H9 (cell line): ENCODE measurements around the gene BLOC1S3. TPM values are rescaled to one million over a fixed set of nuclear protein-coding genes. Genes with fewer than 3 reads are reported as not detected.

Experiments used
- DNase-seq: peaks from one replicate; pipeline ENCODE4 v3.0.0-alpha.2; 2017
- H2AFZ ChIP-seq: one replicate; pipeline ENCODE4 v1.6.1; 2013; ENCODE audit warnings: mild to moderate bottlenecking, low read length, control low read depth, moderate library complexity
- H2AK5ac ChIP-seq: 2 replicates; pipeline ENCODE4 v1.6.1; 2013; ENCODE audit warnings: low read length, control low read depth, mixed read lengths; ENCODE audit not compliant: insufficient read length
- H2BK120ac ChIP-seq: one replicate; pipeline ENCODE4 v1.6.1; 2013; ENCODE audit warnings: low read depth, mild to moderate bottlenecking, low read length, control low read depth, inconsistent platforms; ENCODE audit not compliant: poor library complexity, severe bottlenecking
- H2BK12ac ChIP-seq: 2 replicates; pipeline ENCODE4 v1.6.1; 2013; ENCODE audit warnings: low read length, control low read depth, mixed read lengths, low read depth; ENCODE audit not compliant: insufficient read length
- H2BK15ac ChIP-seq: 2 replicates; pipeline ENCODE4 v1.6.1; 2013; ENCODE audit warnings: low read depth, low read length, control low read depth
- H2BK20ac ChIP-seq: one replicate; pipeline ENCODE4 v1.6.1; 2013; ENCODE audit warnings: low read depth, mild to moderate bottlenecking, low read length, control low read depth, inconsistent platforms; ENCODE audit not compliant: poor library complexity, severe bottlenecking
- H2BK5ac ChIP-seq: 2 replicates; pipeline ENCODE4 v1.6.1; 2013; ENCODE audit warnings: low read length, control low read depth, mixed read lengths; ENCODE audit not compliant: insufficient read length
- H3K14ac ChIP-seq: 2 replicates; pipeline ENCODE4 v1.6.1; 2013; ENCODE audit warnings: low read length, control low read depth; ENCODE audit not compliant: insufficient read depth
- H3K18ac ChIP-seq: 2 replicates; pipeline ENCODE4 v1.6.1; 2013; ENCODE audit warnings: low read depth, mild to moderate bottlenecking, mixed read lengths, low read length, control low read depth; ENCODE audit not compliant: insufficient read length
- H3K23ac ChIP-seq: 2 replicates; pipeline ENCODE4 v1.6.1; 2013; ENCODE audit warnings: low read length, control low read depth, mixed read lengths, low read depth; ENCODE audit not compliant: insufficient read length
- H3K23me2 ChIP-seq: 2 replicates; pipeline ENCODE4 v1.6.1; 2013; ENCODE audit warnings: low read depth, mild to moderate bottlenecking, mixed read lengths, low read length, control low read depth; ENCODE audit not compliant: insufficient read length, poor library complexity, severe bottlenecking
- H3K27ac ChIP-seq: 2 replicates; pipeline ENCODE4 v1.5.1; 2013; ENCODE audit warnings: low read length, control low read depth, mixed read lengths, low read depth; ENCODE audit not compliant: insufficient read length
- H3K27me3 ChIP-seq: 2 replicates; pipeline ENCODE4 v1.6.1; 2013; ENCODE audit warnings: low read length, control low read depth, inconsistent platforms; ENCODE audit not compliant: insufficient read depth
- H3K4ac ChIP-seq: 2 replicates; pipeline ENCODE4 v1.6.1; 2013; ENCODE audit warnings: low read depth, mild to moderate bottlenecking, control low read depth, inconsistent platforms, low read length, moderate library complexity
- H3K4me1 ChIP-seq: 2 replicates; pipeline ENCODE4 v1.6.1; 2013; ENCODE audit warnings: low read length, control low read depth, inconsistent platforms; ENCODE audit not compliant: insufficient read depth
- H3K4me2 ChIP-seq: 2 replicates; pipeline ENCODE4 v1.6.1; 2013; ENCODE audit warnings: low read length, control low read depth, mixed read lengths; ENCODE audit not compliant: insufficient read length, insufficient read depth
- H3K56ac ChIP-seq: 2 replicates; pipeline ENCODE4 v1.6.1; 2013; ENCODE audit warnings: low read depth, mild to moderate bottlenecking, mixed read lengths, low read length, control low read depth; ENCODE audit not compliant: insufficient read length
- H3K79me1 ChIP-seq: 2 replicates; pipeline ENCODE4 v1.6.1; 2013; ENCODE audit warnings: low read depth, mild to moderate bottlenecking, moderate library complexity, low read length, control low read depth, inconsistent platforms; ENCODE audit not compliant: insufficient read depth, poor library complexity, severe bottlenecking
- H3K79me2 ChIP-seq: 2 replicates; pipeline ENCODE4 v1.6.1; 2013; ENCODE audit warnings: low read length, control low read depth, inconsistent platforms; ENCODE audit not compliant: insufficient read depth
- H3K9ac ChIP-seq: 2 replicates; pipeline ENCODE4 v1.6.1; 2013; ENCODE audit warnings: low read length, control low read depth, mixed read lengths; ENCODE audit not compliant: insufficient read length; ENCODE audit errors: extremely low read depth
- H3K9me3 ChIP-seq: one replicate; pipeline ENCODE4 v1.6.1; 2013; ENCODE audit warnings: low read depth, low read length, inconsistent platforms; ENCODE audit not compliant: control insufficient read depth
- H3T11ph ChIP-seq: one replicate; pipeline ENCODE4 v1.6.1; 2013; ENCODE audit warnings: mild to moderate bottlenecking, low read length, control low read depth, inconsistent platforms
- H4K20me1 ChIP-seq: one replicate; pipeline ENCODE4 v1.6.1; 2013; ENCODE audit not compliant: control insufficient read depth, insufficient read length, insufficient read depth
- H4K5ac ChIP-seq: 2 replicates; pipeline ENCODE4 v1.6.1; 2013; ENCODE audit warnings: low read depth, mild to moderate bottlenecking, mixed read lengths, low read length, control low read depth; ENCODE audit not compliant: insufficient read length
- H4K8ac ChIP-seq: replicated peaks from 2 replicates; pipeline ENCODE4 v1.6.1; 2013; ENCODE audit warnings: low read length, control low read depth, mixed read lengths, low read depth; ENCODE audit not compliant: insufficient read length
- H4K91ac ChIP-seq: 2 replicates; pipeline ENCODE4 v1.6.1; 2013; ENCODE audit warnings: low read depth, mild to moderate bottlenecking, moderate library complexity, mixed read lengths, low read length, control low read depth; ENCODE audit not compliant: insufficient read length
- H3K27ac Mint-ChIP-seq, 3 experiments: 2 replicates in 2 of 3; 3 replicates in 1 of 3; pipeline ENCODE4 v1.8.0; 2020 to 2021; ENCODE audit warnings: mixed read lengths in 3 of 3, mild to moderate bottlenecking in 1 of 3, moderate library complexity in 1 of 3
- H3K27me3 Mint-ChIP-seq: 2 replicates; pipeline ENCODE4 v1.8.0; 2021; ENCODE audit warnings: low read depth, mild to moderate bottlenecking, moderate library complexity, mixed read lengths
- H3K36me3 Mint-ChIP-seq, 3 experiments: 2 replicates in 2 of 3; 3 replicates in 1 of 3; pipeline ENCODE4 v1.8.0; 2020 to 2021; ENCODE audit warnings: low read depth in 3 of 3, mixed read lengths in 3 of 3; ENCODE audit not compliant: insufficient read depth in 1 of 3
- H3K4me1 Mint-ChIP-seq, 2 experiments: 2 replicates each; pipeline ENCODE4 v1.8.0; 2020; ENCODE audit warnings: mixed read lengths in 2 of 2
- H3K4me3 Mint-ChIP-seq, 2 experiments: 2 replicates in 1 of 2; 3 replicates in 1 of 2; pipeline ENCODE4 v1.8.0; 2020 to 2021; ENCODE audit warnings: mild to moderate bottlenecking in 2 of 2, mixed read lengths in 2 of 2, moderate library complexity in 1 of 2
- H3K9me3 Mint-ChIP-seq, 2 experiments: 2 replicates in 1 of 2; 3 replicates in 1 of 2; pipeline ENCODE4 v1.8.0; 2020; ENCODE audit warnings: mild to moderate bottlenecking in 2 of 2, mixed read lengths in 2 of 2, moderate library complexity in 1 of 2
- CTCF ChIP-seq: fragments of 200-600 bp; sonication (generic); conservative IDR thresholded peaks from 3 replicates; pipeline ENCODE4 v1.8.0; 2021; ENCODE audit warnings: antibody characterized with exemption, mild to moderate bottlenecking
- WGBS: extraction: QIAGEN DNeasy Blood & Tissue Kit; methylation state at CpG from one replicate; pipeline ENCODE4 v1.1.7; 2013; ENCODE audit warnings: missing lambda C conversion rate, low lambda C conversion rate, mixed read lengths; ENCODE audit not compliant: insufficient read length; ENCODE audit errors: extremely low coverage; 5-methylcytosine and 5-hydroxymethylcytosine counted together
- total RNA-seq: library from RNA; stranded (reverse); gene quantifications from 2 replicates; pipeline ENCODE4 v1.2.1, GENCODE V29; 2021

The BLOC1S3 gene
- total RNA-seq, 1 experiment from 2014 or later = 9.2 TPM

GRCh38 chr19:45206328-45206727 is 27.7 kb downstream of the BLOC1S3 start:
- H3K23me2 ChIP-seq = no peaks in the 10 kb centered on the region
- H2AFZ ChIP-seq = no peak overlapping the region
- no peaks in the 10 kb centered on the region for H3K79me2 ChIP-seq
- TF ChIP-seq CTCF = no peak
- no peak overlapping the region for H2BK5ac ChIP-seq
- no peak overlapping the region for H3K18ac ChIP-seq
- H3K79me1 ChIP-seq = no peaks in the 10 kb centered on the region
- no peak overlapping the region for H3K27ac Mint-ChIP-seq
- H3K4me2 ChIP-seq = no peak overlapping the region
- H2BK20ac ChIP-seq = no peak overlapping the region
- no peak overlapping the region for H2BK120ac ChIP-seq
- H3K27me3 ChIP-seq = no peaks in the 10 kb centered on the region
- no peak overlapping the region for H2AK5ac ChIP-seq
- no peak overlapping the region for H3K14ac ChIP-seq
- no peak overlapping the region for H3K4me3 Mint-ChIP-seq
- no CpG with 5 or more reads among the region's 3 CpGs for whole genome bisulfite sequencing
- DNase-seq = no peak
- no peaks in the 10 kb centered on the region for H3K9me3 ChIP-seq
- H3K4me1 ChIP-seq = no peaks in the 10 kb centered on the region
- H3K36me3 Mint-ChIP-seq = no peaks in the 10 kb centered on the region
- no peak overlapping the region for H3K9ac ChIP-seq
- no peak overlapping the region for H4K5ac ChIP-seq
- no peak overlapping the region for H3K56ac ChIP-seq
- no peak overlapping the region for H3K4ac ChIP-seq
- H3K27me3 Mint-ChIP-seq = peaks cover 20% of the 10 kb centered on the region
- H3K4me1 Mint-ChIP-seq = peaks cover 0 to 3% of the 10 kb centered on the region in 2 experiments; a peak in 2 of 4 replicates
- no peak overlapping the region for H2BK12ac ChIP-seq
- no peaks in the 10 kb centered on the region for H3K9me3 Mint-ChIP-seq
- H2BK15ac ChIP-seq = no peak overlapping the region
- no peak overlapping the region for H3T11ph ChIP-seq
- H3K27ac ChIP-seq = no peak overlapping the region
- H4K8ac ChIP-seq = no peak overlapping the region
- H4K91ac ChIP-seq = no peak overlapping the region
- H4K20me1 ChIP-seq = no peaks in the 10 kb centered on the region
- no peak overlapping the region for H3K23ac ChIP-seq
